HG02678 (cell line): ENCODE data around the gene SNN.

Experiments
- ATAC-seq: cut with Tn5 transposase; IDR thresholded peaks from one replicate; pipeline ENCODE4 v1.9.1; 2021; ENCODE audit warnings: mild to moderate bottlenecking, moderate library complexity; ENCODE audit not compliant: unreplicated experiment

SNN gene

DNA sequence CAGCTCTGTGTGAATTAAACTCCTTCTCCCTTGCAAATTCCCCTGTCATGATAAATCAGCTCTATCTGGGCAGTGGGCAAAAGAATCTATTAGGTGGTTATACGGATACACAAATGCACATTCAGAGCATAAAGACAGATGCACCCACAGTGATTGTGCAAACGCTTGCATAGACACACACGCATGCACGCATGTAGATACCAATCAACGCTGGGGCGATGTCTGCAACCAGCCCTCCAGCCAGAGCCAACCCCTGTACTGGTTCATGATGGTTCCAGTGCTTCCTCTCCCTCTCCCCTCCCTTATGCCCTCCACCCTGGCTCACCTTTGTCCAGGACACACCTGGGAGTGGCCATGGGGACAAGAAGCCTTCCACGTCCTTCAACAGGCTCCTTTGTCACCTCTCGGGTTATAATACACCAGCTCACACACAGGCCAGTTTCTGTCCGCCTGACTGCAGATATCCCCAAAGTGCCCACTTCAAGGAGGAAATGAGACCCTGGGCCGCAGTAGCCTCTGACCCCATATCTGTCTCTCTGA, 33.1 kb upstream of the SNN start:
- ATAC-seq, result no peak

DNA sequence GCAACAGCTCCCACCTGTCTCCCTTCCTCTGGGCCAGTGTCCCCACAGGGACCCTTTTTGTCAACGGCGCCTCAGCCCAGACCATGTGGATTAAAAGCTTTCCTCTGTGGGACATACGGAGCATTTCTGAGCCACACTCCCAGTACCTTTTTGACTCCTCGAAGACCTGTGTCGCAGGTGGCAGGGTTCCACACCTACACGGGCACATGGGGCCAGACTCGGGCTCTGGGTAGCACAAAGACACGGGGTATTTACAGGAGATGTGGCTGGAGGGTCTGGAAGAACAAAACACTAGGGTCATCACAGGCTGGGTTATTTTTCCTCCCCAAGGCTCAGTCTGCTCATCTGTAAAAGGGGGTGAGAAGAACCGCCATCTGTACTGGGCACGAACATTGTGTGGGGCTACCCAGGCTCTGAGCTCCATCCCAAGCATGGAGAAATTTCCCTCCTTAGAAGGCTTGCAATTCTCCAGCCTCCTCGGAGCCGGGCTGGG, 32.5 kb upstream of the SNN start:
- no peak for ATAC-seq

DNA sequence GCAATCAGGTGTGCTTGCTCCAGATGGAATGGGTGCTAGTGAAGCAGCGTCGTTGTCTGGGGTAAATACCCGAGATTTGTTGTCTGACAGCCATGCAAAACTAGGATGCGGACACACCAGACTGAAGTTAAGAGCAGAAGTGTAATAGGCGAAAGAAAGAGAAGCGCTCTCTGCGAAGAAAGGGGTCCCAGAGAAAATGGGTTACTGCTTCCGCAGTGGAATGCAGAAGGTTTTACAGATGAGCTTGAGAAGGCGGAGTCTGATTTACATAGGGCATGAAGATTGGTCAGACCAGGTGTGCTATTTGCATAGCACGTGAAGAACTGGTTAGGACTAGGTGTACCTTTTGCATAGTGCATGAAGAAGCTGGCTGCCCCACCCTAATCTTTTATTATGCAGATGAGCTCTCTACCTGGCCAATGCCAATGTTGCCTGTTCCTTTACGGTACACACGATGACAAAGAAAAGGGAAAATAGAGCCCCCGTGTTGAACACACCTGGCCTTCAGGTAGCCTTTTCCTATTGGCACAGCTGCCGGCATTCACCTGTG, 32.0 kb upstream of the SNN start:
- no peak for ATAC-seq

DNA sequence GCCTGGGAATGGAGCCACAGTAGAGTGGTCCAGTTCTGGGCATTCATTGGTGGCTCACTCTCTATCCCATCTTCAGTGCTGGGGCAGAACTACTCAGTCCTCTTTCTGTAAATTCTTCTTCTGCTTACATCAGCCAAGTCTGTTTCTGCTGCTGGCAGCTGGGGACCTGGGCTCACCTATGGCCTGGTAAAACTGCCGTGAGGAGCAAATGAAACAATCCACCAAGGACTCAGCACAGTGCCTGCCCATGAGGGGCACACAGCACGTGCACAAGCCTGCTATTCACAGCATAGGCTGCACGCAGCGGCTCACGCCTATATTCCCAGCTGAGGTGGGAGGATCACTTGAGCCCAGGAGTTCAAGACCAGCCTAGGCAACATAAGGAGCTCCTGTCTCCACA, 30.9 kb upstream of the SNN start:
- ATAC-seq, result no peak

DNA sequence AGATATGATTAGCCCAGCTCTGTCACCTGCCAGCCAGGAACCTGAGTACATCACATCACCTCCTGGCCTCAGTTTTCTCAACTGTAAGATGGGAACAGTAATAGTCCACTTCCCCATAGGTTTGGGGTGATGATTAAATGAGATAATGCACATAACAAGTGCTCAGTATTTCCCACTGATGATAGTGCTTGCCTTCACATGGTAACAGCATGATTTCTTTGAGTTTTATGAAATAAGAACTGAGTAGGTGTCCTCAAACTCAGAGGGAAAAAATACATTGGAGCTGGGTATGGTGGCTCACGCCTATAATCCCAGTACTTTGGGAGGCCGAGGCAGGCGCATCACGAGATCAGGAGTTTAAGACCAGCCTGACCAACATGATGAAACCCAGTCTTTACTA, 30.1 kb upstream of the SNN start:
- no peak for ATAC-seq

DNA sequence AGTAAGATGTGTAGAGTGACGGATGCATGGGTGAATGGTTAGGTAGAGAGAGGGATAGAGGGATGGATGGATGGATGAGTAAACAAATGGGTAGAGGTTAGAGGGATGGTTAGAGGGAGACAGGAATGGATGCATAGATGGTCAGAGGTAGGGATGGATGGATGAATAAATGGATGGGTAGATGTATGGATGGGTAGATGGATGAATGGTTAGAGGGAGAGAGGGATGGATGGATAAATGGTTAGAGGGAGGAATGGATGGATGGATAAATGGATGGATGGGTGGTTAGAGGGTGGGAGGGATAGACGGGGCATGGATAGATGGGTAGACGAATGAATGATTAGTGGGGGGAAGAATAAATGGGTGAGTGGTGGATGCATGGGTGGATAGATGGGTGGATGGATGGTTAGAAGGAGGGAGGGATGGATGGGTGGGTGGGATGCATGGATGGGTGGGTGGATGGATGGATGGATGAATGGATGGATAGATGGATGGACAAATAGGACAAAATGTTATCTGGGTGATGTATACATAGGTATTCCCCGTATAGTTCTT, 29.2 kb upstream of the SNN start:
- ATAC-seq, result no peak

DNA sequence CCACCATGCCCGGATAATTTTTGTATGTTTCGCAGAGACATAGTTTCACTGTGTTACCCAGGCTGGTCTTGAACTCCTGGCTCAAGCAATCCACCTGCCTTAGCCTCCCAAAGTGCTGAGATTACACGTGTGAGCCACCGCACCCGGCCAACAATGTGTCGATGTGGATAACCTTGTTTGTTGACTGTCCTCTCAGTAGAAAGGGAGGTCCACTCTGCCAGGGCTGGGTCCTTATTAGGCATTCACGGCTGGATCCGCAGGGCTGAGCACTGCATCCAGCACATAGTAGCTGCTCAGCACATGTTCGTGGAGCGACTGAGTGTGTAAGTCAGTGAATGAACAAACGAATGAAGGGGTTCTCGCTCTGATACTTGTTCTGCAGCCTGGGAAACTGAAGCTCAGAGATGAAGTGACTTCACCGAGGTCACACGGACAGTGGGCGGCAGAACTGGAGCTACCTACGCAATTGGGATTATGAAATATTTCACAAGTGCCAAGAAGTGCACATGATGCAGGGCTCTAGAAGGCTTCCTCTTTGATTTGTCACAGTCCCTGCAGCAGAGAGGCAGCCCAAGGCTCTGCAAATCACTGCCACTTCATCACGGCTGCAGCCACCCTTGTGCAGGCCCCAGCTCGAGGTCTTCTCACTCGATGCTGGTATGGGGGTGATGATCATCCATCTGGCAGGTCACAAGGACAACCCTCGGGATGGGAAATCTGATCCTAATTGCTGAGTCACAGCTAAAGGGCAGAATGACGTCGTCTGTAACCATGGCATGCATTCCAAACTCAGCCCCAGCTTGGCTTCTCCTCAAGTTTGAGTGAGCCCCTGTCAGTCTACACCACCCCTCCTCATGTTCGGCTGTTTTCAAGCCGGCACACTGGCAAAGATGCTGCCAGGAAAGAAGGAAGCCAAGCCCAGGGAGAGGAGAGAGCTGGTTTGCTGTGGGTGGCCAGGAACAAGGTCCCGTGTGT, 28.0 kb upstream of the SNN start:
- no peak for ATAC-seq

DNA sequence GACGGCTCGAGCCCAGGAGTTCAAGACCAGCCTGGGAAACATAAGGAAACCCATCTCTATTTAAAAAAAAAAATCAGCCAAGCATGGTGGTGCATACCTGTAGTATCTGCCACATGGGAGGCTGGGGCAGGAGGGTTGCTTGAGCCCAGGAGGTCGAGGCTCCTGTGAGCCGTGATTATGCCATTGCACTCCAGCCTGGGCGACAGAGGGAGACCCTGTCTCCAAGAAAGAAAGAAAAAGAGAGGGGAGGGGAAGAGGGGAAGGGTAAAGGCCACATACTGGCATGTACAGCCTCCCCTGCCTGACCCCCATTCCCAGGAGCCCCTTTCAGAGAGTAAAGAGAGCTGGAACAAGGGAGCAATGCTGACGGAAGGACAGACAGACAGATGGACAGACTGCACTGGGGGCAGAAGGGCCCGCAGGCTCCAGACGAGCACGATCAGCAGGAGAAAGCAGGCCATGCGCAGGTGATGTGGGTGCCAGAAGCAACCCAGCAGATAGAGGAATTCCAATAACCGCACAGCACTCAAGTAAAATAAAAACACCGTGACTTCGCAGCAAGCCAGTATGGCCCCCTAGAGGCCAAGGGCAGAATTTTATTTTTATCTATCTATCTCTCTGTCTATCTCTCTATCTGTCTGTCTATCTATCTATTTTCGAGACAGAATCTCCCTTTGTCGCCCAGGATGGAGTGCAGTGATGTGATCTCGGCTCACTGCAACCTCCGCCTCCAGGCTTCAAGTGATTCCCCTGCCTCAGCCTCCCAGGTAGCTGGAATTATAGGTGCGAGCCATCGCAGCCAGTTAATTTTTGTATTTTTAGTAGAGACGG, 27.1 kb upstream of the SNN start:
- no peak for ATAC-seq

DNA sequence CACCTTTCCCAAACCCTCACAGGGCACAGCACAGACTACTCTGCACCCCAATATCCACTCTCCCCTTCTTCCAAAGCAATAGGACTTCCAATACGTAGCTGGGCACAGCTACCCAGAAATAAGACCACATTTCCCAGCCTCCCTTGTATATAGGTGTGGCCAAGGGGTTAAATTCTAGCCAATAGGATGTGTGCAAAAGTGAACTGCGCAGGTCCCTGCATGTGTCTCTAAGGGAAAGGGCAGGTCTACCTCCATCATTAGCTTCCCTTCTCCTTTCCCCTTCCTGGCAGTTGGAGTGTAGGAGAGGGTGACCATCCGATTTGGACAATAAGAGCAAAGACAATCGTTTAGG, 25.5 kb upstream of the SNN start:
- ATAC-seq, result no peak

DNA sequence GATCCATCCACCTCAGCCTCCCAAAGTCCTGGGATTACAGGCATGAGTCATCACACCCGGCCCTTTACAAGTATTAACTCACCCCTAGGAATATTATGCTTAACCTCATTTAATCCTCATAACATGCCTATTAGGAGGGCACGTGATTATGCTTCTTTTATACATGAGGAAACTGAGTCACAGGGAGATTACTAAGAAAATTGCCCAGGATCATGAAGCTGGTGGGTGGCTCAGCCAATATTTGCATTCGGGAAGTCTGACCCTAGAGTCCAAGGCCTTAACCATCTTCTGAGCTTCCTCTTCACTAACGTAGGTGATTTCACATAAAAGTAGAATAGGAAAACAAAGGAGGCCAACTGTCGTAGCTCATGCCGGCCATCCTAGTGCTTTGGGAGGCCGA, 19.0 kb upstream of the SNN start:
- no peak for ATAC-seq

DNA sequence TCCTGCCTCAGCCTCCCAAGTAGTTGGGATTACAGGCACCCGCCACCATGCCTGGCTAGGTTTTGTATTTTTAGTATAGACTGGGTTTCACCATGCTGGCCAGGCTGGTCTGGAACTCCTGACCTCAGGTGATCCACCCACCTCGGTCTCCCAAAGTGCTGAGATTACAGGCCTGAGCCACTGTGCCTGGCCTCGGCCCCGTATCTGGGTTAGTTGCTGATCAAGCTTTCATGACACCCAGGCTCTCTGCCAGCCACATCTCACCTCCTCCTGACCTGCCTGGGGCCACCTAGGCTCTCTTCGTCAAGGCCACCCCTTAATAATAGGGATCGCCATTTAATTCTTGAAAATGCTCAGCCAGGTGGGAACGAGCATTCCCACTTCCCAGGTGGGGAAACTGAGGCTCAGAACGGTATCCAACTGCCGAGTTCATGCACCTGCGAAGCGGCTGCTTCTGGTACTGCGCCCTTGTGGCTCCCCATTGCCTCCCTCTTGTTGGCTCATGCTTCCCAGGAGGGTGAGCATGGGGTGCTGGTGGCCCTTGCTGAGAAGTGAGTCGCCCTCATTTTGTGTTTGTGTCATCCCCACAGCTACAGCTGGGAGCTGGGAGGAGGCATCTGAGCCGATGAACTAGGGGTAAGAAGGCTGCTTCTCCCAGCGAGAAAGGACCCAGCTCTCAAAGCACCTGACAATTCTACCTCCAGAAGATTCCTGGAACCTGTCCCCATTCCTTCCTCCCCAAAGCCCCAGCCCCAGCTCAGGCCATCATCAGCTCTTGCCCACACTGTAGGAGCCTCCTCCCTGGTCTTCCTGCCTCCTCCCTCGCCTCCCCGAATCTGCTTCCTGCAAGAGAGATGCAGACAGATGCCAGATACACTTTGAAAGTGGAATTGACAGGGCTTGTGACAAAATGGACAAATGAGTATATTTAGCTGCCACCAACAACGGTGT, 17.3 kb upstream of the SNN start:
- ATAC-seq, result no peak

DNA sequence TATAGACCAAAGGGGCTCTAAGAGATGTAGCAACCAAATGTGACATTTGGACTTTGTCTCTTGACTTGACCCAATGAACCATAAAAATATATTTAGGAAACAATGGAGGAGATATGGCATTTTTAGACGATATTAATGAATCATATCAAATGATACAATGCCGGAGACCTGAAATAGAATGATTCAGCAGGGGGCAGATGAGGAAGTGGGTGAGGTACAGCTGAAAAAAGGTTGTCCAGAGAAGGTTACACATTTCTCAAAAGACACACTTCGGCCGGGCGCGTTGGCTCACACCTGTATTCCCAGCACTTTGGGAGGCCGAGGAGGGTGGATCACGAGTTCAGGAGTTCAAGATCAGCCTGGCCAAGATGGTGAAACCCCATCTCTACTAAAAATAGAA, 16.5 kb upstream of the SNN start:
- no peak for ATAC-seq

DNA sequence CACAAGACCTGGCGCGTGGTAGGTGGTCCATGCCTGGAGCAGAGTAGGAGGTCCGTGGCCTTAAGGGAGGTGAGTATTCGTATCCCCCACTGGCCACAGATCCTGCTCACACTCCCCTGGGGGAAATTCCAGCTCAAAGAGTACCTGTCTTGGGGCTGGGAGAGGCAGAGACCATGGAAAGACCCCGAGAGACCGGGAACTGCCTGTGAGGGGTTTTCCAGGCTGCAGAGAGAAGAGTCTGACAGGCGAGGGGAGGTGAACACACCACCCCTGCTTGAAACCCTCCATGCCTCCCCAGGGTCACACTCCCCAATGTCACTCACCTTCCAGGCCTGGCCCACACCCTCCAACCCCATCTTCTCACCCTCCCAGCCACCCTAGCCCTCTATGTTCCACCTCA, 12.6 kb upstream of the SNN start:
- ATAC-seq, result no peak

DNA sequence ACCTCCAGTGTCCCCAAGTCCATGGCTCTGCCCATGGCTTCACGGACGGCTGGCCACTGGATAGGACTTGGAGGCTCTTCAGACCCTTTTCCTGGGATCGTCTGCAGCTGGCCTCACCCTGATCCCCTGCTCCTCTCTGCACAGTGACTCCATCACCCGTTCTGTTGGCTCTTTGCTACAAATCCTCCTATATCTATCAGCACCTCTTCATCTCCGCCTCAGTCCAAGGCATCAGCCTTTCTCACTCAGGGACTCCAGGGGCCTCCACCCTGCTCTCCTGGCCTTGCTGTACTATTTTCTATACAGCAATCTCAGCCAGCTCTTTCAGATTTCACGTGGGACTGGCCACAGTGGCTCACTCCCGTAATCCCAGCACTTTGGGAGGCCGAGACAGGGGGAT, 10.7 kb upstream of the SNN start:
- no peak for ATAC-seq

DNA sequence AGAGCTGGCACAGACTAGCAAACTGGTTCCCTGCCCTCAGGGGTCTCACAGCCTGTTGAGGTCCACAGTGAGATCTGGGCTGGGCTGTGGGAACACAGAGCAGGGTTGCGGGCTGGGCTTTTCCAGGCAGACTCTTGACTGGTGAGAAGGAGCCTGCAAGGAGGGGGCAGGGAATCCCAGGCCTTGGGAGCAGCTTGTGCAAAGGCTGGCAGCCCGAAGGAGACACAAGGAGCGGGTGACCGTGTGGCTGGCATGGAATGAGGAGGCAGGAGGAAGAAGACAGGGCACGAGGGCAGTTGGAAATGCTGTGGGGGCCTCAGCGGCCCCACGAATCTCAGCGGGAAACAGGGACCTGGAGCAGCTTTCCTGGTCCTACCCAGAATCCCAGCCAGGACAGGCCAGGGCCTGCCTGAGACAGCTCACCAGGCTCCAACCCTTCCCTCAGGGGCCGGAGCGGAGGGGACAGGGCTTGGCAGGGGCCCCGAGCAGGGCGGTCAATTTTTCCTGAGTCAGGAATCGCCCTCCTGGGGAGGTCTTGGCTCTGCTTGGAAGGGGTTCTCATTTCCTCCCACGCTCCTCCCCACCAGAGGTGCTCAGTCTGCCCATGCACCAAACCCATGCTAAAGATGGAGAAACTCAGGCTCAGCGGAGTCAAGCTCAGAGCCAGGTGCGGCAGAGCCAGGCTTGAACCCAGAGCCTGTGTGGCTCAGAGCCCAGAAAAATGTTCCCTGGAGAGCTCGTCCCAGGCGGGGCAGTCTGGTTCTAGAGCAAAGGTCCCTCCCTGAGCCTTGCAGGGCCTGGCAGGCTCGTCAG, 9.2 kb upstream of the SNN start:
- no peak for ATAC-seq

DNA sequence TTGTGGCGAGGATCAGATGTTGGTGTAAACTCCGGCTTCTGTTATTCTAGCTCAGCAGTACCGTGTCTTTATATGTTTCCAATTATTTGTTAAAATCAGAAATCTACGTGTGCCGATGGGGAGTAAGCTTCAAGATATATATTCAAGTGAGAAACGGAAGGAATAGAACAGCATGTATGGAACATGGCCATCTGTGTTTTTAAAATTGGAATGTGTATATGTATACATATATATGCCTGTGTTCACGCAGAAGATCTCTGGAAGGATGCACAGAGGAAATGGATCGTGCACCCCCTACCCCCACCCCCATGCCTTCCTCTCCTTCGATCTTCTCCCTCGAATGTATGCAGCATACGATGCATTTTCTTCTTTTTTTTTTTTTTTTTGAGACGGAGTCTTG, 7.7 kb upstream of the SNN start:
- no peak for ATAC-seq

DNA sequence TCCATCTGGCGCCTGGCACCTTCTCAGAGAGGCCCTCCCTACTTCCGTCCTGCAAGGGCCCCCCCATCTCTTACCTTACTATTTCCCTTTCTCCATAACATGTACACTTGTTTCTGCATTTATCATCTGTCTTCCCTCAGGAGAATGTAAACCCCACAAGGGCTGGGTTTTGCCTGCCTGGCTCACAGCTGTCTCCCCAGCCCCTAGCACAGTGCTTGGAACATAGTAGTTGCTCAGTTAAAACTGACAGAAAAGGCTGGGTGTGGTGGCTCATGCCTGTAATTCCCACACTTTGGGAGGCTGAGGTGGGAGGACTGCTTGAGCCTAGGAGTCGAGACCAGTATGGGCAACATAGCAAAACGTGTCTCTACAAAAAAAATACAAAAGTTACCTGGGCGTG, 5.7 kb upstream of the SNN start:
- ATAC-seq, result no peak

DNA sequence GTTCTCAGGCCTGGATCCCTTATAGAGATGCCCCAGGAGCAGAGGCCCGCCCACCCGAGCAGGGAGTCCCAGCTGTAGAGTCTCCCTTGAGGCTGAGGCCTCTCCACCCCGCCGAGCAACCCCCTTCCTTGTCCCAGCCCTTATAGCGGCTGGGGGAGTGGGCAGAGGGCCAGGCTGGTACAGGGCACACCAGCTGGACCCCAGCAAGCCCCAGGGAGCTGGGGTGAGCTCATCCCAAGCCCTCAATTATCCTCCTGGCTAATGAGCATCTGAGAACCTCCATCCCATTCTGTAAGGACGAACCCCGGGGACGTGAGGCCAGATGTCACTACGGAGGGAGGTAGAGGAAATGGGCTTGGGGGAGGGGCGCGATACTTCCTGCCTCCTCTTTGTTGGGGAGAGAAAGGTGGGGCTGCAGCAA, 3.2 kb upstream of the SNN start:
- ATAC-seq, result no peak
